AG08395 (cell line): ENCODE results near the gene YJEFN3.

Experiments
- DNase-seq: peaks from one replicate; pipeline ENCODE4 v3.0.0; 2012; ENCODE audit warnings: mixed read lengths, low spot score

The YJEFN3 gene

GRCh38 chr19:19498255-19498991, 30.3 kb upstream of the YJEFN3 start:
- DNase-seq: no peak

- DNase-seq: no peak
These were observed 29.3 kb upstream of the YJEFN3 start for GRCh38 chr19:19499272-19499995.

GRCh38 chr19:19500975-19501644, 27.6 kb upstream of the YJEFN3 start:
- DNase-seq: no peak

- no peak for DNase-seq
These were observed 26.9 kb upstream of the YJEFN3 start for GRCh38 chr19:19501798-19502197.

- DNase-seq: no peak
These were observed 26.4 kb upstream of the YJEFN3 start for GRCh38 chr19:19502281-19502680.

- DNase-seq: no peak
These were observed 25.7 kb upstream of the YJEFN3 start for GRCh38 chr19:19502808-19503602.

GRCh38 chr19:19504754-19505668, 23.7 kb upstream of the YJEFN3 start:
- no peak for DNase-seq

GRCh38 chr19:19505669-19506326, 22.9 kb upstream of the YJEFN3 start:
- no peak for DNase-seq

GRCh38 chr19:19506592-19506991, 22.1 kb upstream of the YJEFN3 start:
- DNase-seq: no peak

- no peak for DNase-seq
These were observed 21.4 kb upstream of the YJEFN3 start for GRCh38 chr19:19507354-19507753.

- DNase-seq: no peak
These were observed 20.5 kb upstream of the YJEFN3 start for GRCh38 chr19:19508217-19508616.

- no peak for DNase-seq
These were observed 18.3 kb upstream of the YJEFN3 start for GRCh38 chr19:19510432-19510831.

- DNase-seq: no peak
These were observed 15.0 kb upstream of the YJEFN3 start for GRCh38 chr19:19513682-19514081.

GRCh38 chr19:19514215-19514657, 14.5 kb upstream of the YJEFN3 start:
- peak; percentile 61 for DNase-seq

- no peak for DNase-seq
These were observed 13.7 kb upstream of the YJEFN3 start, which contains the start of gene TSSK6 for GRCh38 chr19:19514881-19515641. TSSK6 (minus strand) TSS chr19:19515548; CDS start chr19:19515427, 121 bp downstream.

- DNase-seq: peak; percentile 93
These were observed 12.8 kb upstream of the YJEFN3 start, which contains the start of gene NDUFA13 for GRCh38 chr19:19515642-19516519. NDUFA13 (plus strand) TSS chr19:19516225; CDS start chr19:19516239, 14 bp downstream.

- DNase-seq: no peak
These were observed 11.5 kb upstream of the YJEFN3 start for GRCh38 chr19:19517235-19517619.

GRCh38 chr19:19520989-19521388, 7.7 kb upstream of the YJEFN3 start:
- DNase-seq: no peak
